Liver (tissue), 9 donors: ENCODE measurements around the gene CEACAM7. TPM values are rescaled to one million over a fixed set of nuclear protein-coding genes. Genes with fewer than 3 reads are reported as not detected.

ENCODE experiments used
- DNase-seq: peaks from one replicate; pipeline ENCODE4 v3.0.0-alpha.2; 2017; ENCODE audit warnings: low spot score
- H3K27ac ChIP-seq, 2 donors: one replicate each; pipeline ENCODE4 v1.7.0; 2013; ENCODE audit warnings: inconsistent platforms in 2 of 2, low read length in 2 of 2, control low read depth in 1 of 2, low read depth in 1 of 2, mild to moderate bottlenecking in 1 of 2
- H3K27me3 ChIP-seq, 4 donors: one replicate each; pipeline versions ENCODE4 v1.6.1 to v1.7.0; 2013; ENCODE audit warnings: low read length in 3 of 4, inconsistent platforms in 1 of 4, mild to moderate bottlenecking in 1 of 4, moderate library complexity in 1 of 4; ENCODE audit not compliant: control insufficient read depth in 4 of 4, insufficient read depth in 4 of 4
- H3K36me3 ChIP-seq, 4 donors: one replicate each; pipeline versions ENCODE4 v1.6.1 to v1.7.0; 2013; ENCODE audit warnings: low read length in 3 of 4, mild to moderate bottlenecking in 3 of 4, low read depth in 1 of 4, moderate library complexity in 1 of 4; ENCODE audit not compliant: control insufficient read depth in 4 of 4, insufficient read depth in 3 of 4
- H3K4me1 ChIP-seq, 4 donors: one replicate each; pipeline versions ENCODE4 v1.6.1 to v1.7.0; 2013; ENCODE audit warnings: low read length in 3 of 4, mild to moderate bottlenecking in 3 of 4, moderate library complexity in 1 of 4; ENCODE audit not compliant: control insufficient read depth in 4 of 4, insufficient read depth in 4 of 4
- H3K4me3 ChIP-seq, 3 donors: one replicate each; pipeline versions ENCODE4 v1.6.1 to v1.7.0; 2013; ENCODE audit warnings: low read length in 3 of 3, control low read depth in 1 of 3, low read depth in 1 of 3, mild to moderate bottlenecking in 1 of 3
- H3K9ac ChIP-seq, 2 donors: one replicate each; pipeline ENCODE4 v1.7.0; 2013; ENCODE audit warnings: low read length in 2 of 2, mild to moderate bottlenecking in 2 of 2, moderate library complexity in 2 of 2, control low read depth in 1 of 2, low read depth in 1 of 2
- H3K9me3 ChIP-seq, 4 donors: one replicate each; pipeline versions ENCODE4 v1.6.1 to v1.7.0; 2013; ENCODE audit warnings: low read length in 3 of 4; ENCODE audit not compliant: control insufficient read depth in 4 of 4
- CTCF ChIP-seq: fragments of 150-350 bp; IDR thresholded peaks from 2 replicates; pipeline ENCODE4 v1.5.1; 2017; ENCODE audit warnings: improper control_type of control experiment, low read depth, low read length; ENCODE audit not compliant: missing input control
- EGR1 ChIP-seq, 2 donors: IDR thresholded peaks; 2 replicates each; pipeline ENCODE4 v1.6.1; 2016 to 2018; ENCODE audit warnings: antibody characterized with exemption in 2 of 2, low read depth in 2 of 2
- FOXA1 ChIP-seq: IDR thresholded peaks from 2 replicates; pipeline ENCODE4 v1.6.1; 2016; ENCODE audit warnings: antibody characterized with exemption
- FOXA2 ChIP-seq: IDR thresholded peaks from 2 replicates; pipeline ENCODE4 v1.6.1; 2016; ENCODE audit warnings: antibody characterized with exemption
- GABPA ChIP-seq, 2 donors: IDR thresholded peaks in 1 of 2; conservative IDR thresholded peaks in 1 of 2; 2 replicates each; pipeline ENCODE4 v1.6.1; 2016; ENCODE audit warnings: antibody characterized with exemption in 2 of 2, mild to moderate bottlenecking in 1 of 2, moderate library complexity in 1 of 2
- HNF4A ChIP-seq, 2 donors: conservative IDR thresholded peaks; 2 replicates each; pipeline ENCODE4 v1.6.1; 2016; ENCODE audit warnings: antibody characterized with exemption in 2 of 2, mild to moderate bottlenecking in 2 of 2
- HNF4G ChIP-seq: IDR thresholded peaks from 2 replicates; pipeline ENCODE4 v1.6.1; 2016; ENCODE audit warnings: antibody characterized with exemption
- JUND ChIP-seq, 2 donors: IDR thresholded peaks; 2 replicates each; pipeline ENCODE4 v1.6.1; 2016; ENCODE audit warnings: antibody characterized with exemption in 2 of 2
- MAX ChIP-seq: IDR thresholded peaks from 2 replicates; pipeline ENCODE4 v1.6.1; 2016; ENCODE audit warnings: antibody characterized with exemption
- NR2F2 ChIP-seq: IDR thresholded peaks from 2 replicates; pipeline ENCODE4 v1.6.1; 2016; ENCODE audit warnings: antibody characterized with exemption
- RAD21 ChIP-seq, 2 donors: IDR thresholded peaks; 2 replicates each; pipeline ENCODE4 v1.6.1; 2016; ENCODE audit warnings: antibody characterized with exemption in 2 of 2, mild to moderate bottlenecking in 2 of 2
- REST ChIP-seq: IDR thresholded peaks from 2 replicates; pipeline ENCODE4 v1.6.1; 2016; ENCODE audit warnings: antibody characterized with exemption, mild to moderate bottlenecking
- RXRA ChIP-seq, 2 donors: IDR thresholded peaks; 2 replicates each; pipeline ENCODE4 v1.6.1; 2017 to 2018; ENCODE audit warnings: antibody characterized with exemption in 2 of 2, mild to moderate bottlenecking in 1 of 2
- TAF1 ChIP-seq: conservative IDR thresholded peaks from 2 replicates; pipeline ENCODE4 v1.6.1; 2016; ENCODE audit warnings: antibody characterized with exemption, mild to moderate bottlenecking
- YY1 ChIP-seq: IDR thresholded peaks from 2 replicates; pipeline ENCODE4 v1.6.1; 2016; ENCODE audit warnings: antibody characterized with exemption, mild to moderate bottlenecking
- ZBTB33 ChIP-seq: IDR thresholded peaks from 2 replicates; pipeline ENCODE4 v1.6.1; 2016; ENCODE audit warnings: antibody characterized with exemption
- WGBS: extraction: QIAGEN DNeasy Blood & Tissue Kit; methylation state at CpG from one replicate; pipeline ENCODE4 v1.1.7; 2013; 5-methylcytosine and 5-hydroxymethylcytosine counted together
- polyA plus RNA-seq, 2 donors: library from polyadenylated mRNA; stranded (reverse) in 1 of 2; unstranded in 1 of 2; fragments of 200-250 nt in 1 of 2; fragments of >200 nt in 1 of 2; fragmentation: Nextera tagmentation in 1 of 2; extraction: Ambion mirVana in 1 of 2; gene quantifications; one replicate each; pipeline versions ENCODE4 v1.2.1 to v1.2.3, GENCODE V29; 2013 to 2015
- total RNA-seq, 2 donors: library from RNA; depleted of rRNA; stranded (reverse); fragments of >200 nt; gene quantifications; one replicate each; pipeline ENCODE4 v1.2.3, GENCODE V29; 2014
- donor health status: healthy.
- donor health status: healthy.
- donor health status: healthy.
- donor health status: healthy.
- donor health status: healthy.

The CEACAM7 gene
- total and polyA plus RNA-seq, 4 donors: 0.03 TPM; not detected in 3

GRCh38 chr19:41702171-41702651 is 14.1 kb upstream of the CEACAM7 start:
- H3K9me3 ChIP-seq: no peaks in the 10 kb centered on the region
- WGBS: 46% methylated on average over 3 of the region's 3 CpGs
- no peak overlapping the region for H3K4me3 ChIP-seq
- H3K36me3 ChIP-seq: no peaks in the 10 kb centered on the region
- TF ChIP-seq YY1 (no peak), EGR1 (IDR thresholded peaks at IDR 0.05; ENCODE audit: low read depth in 2 of 2) (no peak), HNF4A (conservative IDR thresholded peaks at IDR 0.05) (no peak), REST (no peak), JUND (IDR thresholded peaks at IDR 0.05) (no peak), TAF1 (no peak), NR2F2 (no peak), CTCF (no peak), FOXA2 (no peak), ZBTB33 (no peak), GABPA (IDR thresholded peaks at IDR 0.05 in 1 of 2, conservative IDR thresholded peaks at IDR 0.05 in 1 of 2) (no peak)
- H3K27ac ChIP-seq: no peak overlapping the region
- DNase-seq: no peak
- no peaks in the 10 kb centered on the region for H3K27me3 ChIP-seq
- H3K4me1 ChIP-seq: peaks cover 0 to 3% (median 0%) of the 10 kb centered on the region in 4 donors
- no peak overlapping the region for H3K9ac ChIP-seq

GRCh38 chr19:41701401-41702075 is 13.5 kb upstream of the CEACAM7 start:
- peak; percentile 8 for DNase-seq
- H3K36me3 ChIP-seq: no peaks in the 10 kb centered on the region
- 34% methylated on average over 10 of the region's 10 CpGs for WGBS
- no peak overlapping the region for H3K9ac ChIP-seq
- H3K9me3 ChIP-seq: no peaks in the 10 kb centered on the region
- H3K4me3 ChIP-seq: no peak overlapping the region
- H3K4me1 ChIP-seq: peaks cover 0 to 3% (median 0%) of the 10 kb centered on the region in 4 donors
- H3K27me3 ChIP-seq: no peaks in the 10 kb centered on the region
- H3K27ac ChIP-seq: no peak overlapping the region
- TF ChIP-seq REST (no peak), FOXA2 (no peak), MAX (no peak), RAD21 (IDR thresholded peaks at IDR 0.05) (no peak), TAF1 (no peak), ZBTB33 (no peak), RXRA (IDR thresholded peaks at IDR 0.05) (no peak), HNF4G (no peak), NR2F2 (no peak), HNF4A (conservative IDR thresholded peaks at IDR 0.05) (no peak), FOXA1 (no peak), GABPA (IDR thresholded peaks at IDR 0.05 in 1 of 2, conservative IDR thresholded peaks at IDR 0.05 in 1 of 2) (no peak), JUND (IDR thresholded peaks at IDR 0.05) (no peak), EGR1 (IDR thresholded peaks at IDR 0.05; ENCODE audit: low read depth in 2 of 2) (no peak), YY1 (no peak)
